Hepatocyte (in vitro differentiated cells): ENCODE results near the gene ARHGAP31.

Experiments used
- EZH2 ChIP-seq: fragments of 200-600 bp; sonication (generic); IDR thresholded peaks from 2 replicates; pipeline ENCODE4 v1.6.1; 2016; ENCODE audit warnings: antibody characterized with exemption, mild to moderate bottlenecking, borderline replicate concordance
- TF ChIP-seq, protein P1 (sequence below): fragments of 200-600 bp; sonication (generic); IDR thresholded peaks from 2 replicates; pipeline ENCODE4 v1.5.1; 2016; ENCODE audit warnings: antibody characterized with exemption, mild to moderate bottlenecking; ENCODE audit not compliant: poor library complexity

- TF ChIP-seq, protein P1, sequence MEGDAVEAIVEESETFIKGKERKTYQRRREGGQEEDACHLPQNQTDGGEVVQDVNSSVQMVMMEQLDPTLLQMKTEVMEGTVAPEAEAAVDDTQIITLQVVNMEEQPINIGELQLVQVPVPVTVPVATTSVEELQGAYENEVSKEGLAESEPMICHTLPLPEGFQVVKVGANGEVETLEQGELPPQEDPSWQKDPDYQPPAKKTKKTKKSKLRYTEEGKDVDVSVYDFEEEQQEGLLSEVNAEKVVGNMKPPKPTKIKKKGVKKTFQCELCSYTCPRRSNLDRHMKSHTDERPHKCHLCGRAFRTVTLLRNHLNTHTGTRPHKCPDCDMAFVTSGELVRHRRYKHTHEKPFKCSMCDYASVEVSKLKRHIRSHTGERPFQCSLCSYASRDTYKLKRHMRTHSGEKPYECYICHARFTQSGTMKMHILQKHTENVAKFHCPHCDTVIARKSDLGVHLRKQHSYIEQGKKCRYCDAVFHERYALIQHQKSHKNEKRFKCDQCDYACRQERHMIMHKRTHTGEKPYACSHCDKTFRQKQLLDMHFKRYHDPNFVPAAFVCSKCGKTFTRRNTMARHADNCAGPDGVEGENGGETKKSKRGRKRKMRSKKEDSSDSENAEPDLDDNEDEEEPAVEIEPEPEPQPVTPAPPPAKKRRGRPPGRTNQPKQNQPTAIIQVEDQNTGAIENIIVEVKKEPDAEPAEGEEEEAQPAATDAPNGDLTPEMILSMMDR, result no peak
- TF ChIP-seq EZH2, result no peak
Observed at GRCh38 chr3:119330858-119331257, 36.7 kb downstream of the ARHGAP31 start.
